Ovary (tissue), 3 donors: ENCODE results near the gene NELL1.

Experiments used
- CTCF ChIP-seq, 3 donors: fragments of 450-650 bp in 2 of 3; fragments of 200-600 bp in 1 of 3; IDR thresholded peaks; one replicate each; pipeline versions ENCODE4 v1.5.1 to v1.8.0; 2016 to 2022; ENCODE audit warnings: antibody characterized with exemption in 3 of 3, mild to moderate bottlenecking in 1 of 3
- EP300 ChIP-seq: sonication (generic); formaldehyde crosslinking; IDR thresholded peaks from one replicate; pipeline ENCODE4 v1.6.1; 2017; ENCODE audit warnings: antibody characterized with exemption
- donor health status: DM: no; HTN: no; CAD: no.

- TF ChIP-seq CTCF (IDR thresholded peaks at IDR 0.05) (no peak), EP300 (no peak)
Observed at GRCh38 chr11:21566521-21567117, 897.2 kb downstream of the NELL1 start.
